Measurements from ENCODE around the gene KCNIP1. TPM values are rescaled to one million over a fixed set of nuclear protein-coding genes. Genes with fewer than 3 reads are reported as not detected.

KCNIP1 gene
- total RNA-seq, 1 experiment from 2014 or later, result not detected

DNA sequence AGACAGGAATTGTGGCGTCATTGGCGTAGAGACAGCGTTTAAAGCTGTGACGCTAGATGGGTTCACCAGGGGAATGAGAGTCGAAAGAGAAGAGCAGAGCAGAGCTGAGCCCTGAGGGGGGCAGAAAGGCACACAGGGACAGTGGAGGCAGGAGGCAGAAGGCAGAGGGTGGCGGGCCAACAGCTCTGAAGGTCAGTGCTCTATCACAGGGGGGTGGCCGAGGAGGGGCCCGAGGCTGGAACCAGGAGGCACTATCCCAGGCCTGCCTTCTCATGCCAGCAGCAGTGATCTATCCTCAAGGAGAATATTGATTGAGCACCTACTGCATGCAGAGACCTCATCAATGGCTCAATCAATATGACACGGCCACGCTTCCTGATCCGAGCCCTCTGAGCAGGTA lies 132.4 kb downstream of the KCNIP1 start:
- POLR2A ChIA-PET, result no interaction called here
- CTCF ChIA-PET, result no interaction called here
- no peak for ATAC-seq
- H3K4me3 ChIP-seq (ENCODE audit: low read depth in 2 of 2, low read length in 2 of 2), result no peak overlapping the region
- H3K9me3 ChIP-seq (ENCODE audit: control insufficient read depth, insufficient read depth, low read depth, low read length), result no peaks in the 10 kb centered on the region
- peaks cover 3% of the 10 kb centered on the region for H3K4me1 ChIP-seq (ENCODE audit: control insufficient read depth, insufficient read depth, low read length)
- in situ Hi-C loops (cut with HindIII; ENCODE audit: low pct_unique_long_range_greater_than_20kb, low sequenced_read_pairs) (no loop called here), intact Hi-C loops (cut with micrococcal nuclease; ENCODE audit: unreplicated experiment) (no loop called here)
- no peaks in the 10 kb centered on the region for H3K36me3 ChIP-seq (ENCODE audit: control insufficient read depth, insufficient read depth, low read length)
- no TSS peak for BruUV-seq (replicated peaks)
- no peak for DNase-seq (ENCODE audit: low read depth, low spot score)
- TF ChIP-seq, protein P1, sequence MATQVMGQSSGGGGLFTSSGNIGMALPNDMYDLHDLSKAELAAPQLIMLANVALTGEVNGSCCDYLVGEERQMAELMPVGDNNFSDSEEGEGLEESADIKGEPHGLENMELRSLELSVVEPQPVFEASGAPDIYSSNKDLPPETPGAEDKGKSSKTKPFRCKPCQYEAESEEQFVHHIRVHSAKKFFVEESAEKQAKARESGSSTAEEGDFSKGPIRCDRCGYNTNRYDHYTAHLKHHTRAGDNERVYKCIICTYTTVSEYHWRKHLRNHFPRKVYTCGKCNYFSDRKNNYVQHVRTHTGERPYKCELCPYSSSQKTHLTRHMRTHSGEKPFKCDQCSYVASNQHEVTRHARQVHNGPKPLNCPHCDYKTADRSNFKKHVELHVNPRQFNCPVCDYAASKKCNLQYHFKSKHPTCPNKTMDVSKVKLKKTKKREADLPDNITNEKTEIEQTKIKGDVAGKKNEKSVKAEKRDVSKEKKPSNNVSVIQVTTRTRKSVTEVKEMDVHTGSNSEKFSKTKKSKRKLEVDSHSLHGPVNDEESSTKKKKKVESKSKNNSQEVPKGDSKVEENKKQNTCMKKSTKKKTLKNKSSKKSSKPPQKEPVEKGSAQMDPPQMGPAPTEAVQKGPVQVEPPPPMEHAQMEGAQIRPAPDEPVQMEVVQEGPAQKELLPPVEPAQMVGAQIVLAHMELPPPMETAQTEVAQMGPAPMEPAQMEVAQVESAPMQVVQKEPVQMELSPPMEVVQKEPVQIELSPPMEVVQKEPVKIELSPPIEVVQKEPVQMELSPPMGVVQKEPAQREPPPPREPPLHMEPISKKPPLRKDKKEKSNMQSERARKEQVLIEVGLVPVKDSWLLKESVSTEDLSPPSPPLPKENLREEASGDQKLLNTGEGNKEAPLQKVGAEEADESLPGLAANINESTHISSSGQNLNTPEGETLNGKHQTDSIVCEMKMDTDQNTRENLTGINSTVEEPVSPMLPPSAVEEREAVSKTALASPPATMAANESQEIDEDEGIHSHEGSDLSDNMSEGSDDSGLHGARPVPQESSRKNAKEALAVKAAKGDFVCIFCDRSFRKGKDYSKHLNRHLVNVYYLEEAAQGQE (IDR thresholded peaks at IDR 0.05; ENCODE audit: insufficient read depth in 1 of 2, low read depth in 2 of 2, low read length in 1 of 2), result no peak
- no peak for TF ChIP-seq SIN3A (IDR thresholded peaks at IDR 0.05; ENCODE audit: borderline replicate concordance, insufficient read depth, low read depth, low read length)
- TF ChIP-seq POLR2AphosphoS5 (IDR thresholded peaks at IDR 0.05; ENCODE audit: low read depth, low read length), result no peak
- TF ChIP-seq TCF7L2 (IDR thresholded peaks at IDR 0.05; ENCODE audit: low read depth, low read length), result no peak
- TF ChIP-seq, protein P2, sequence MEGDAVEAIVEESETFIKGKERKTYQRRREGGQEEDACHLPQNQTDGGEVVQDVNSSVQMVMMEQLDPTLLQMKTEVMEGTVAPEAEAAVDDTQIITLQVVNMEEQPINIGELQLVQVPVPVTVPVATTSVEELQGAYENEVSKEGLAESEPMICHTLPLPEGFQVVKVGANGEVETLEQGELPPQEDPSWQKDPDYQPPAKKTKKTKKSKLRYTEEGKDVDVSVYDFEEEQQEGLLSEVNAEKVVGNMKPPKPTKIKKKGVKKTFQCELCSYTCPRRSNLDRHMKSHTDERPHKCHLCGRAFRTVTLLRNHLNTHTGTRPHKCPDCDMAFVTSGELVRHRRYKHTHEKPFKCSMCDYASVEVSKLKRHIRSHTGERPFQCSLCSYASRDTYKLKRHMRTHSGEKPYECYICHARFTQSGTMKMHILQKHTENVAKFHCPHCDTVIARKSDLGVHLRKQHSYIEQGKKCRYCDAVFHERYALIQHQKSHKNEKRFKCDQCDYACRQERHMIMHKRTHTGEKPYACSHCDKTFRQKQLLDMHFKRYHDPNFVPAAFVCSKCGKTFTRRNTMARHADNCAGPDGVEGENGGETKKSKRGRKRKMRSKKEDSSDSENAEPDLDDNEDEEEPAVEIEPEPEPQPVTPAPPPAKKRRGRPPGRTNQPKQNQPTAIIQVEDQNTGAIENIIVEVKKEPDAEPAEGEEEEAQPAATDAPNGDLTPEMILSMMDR (IDR thresholded peaks at IDR 0.05), result no peak
- no peaks in the 10 kb centered on the region for H3K27me3 ChIP-seq (ENCODE audit: control insufficient read depth, insufficient read depth, low read length)
- no peak overlapping the region for H3K27ac ChIP-seq (ENCODE audit: low read length)

DNA sequence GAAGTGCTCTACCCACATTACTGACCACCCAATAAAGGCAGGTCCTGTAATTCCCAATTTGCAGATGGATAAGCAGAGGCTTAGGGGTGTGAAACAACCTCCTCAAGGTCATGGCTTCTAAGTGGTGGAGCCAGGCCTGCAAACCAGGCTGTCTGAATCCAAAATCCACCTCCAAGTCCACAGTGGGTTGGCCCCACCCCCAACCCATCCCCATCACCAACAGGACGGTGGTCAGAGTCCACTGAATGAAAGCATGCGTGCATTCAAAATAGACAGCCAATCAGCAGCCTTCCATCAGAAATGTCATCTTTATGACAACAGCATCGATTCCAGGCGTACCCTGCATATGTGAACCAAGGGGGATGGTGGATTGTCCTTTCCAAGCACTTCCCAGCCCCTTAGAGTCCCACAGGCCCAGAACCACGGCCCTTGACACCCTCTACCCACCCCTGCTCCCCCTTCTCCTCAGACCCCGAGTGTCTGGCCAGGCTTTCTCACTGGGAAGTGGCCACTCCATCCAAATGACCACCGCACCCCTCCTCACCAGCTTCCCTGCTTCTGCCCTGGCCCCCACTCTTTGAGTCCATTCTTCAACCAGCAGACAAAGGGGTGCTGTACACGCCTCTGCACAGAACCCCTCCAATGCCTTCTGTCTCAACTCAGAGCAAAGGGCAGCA lies 133.1 kb downstream of the KCNIP1 start:
- CTCF ChIA-PET, result no interaction called here
- no peak for TF ChIP-seq TCF7L2 (IDR thresholded peaks at IDR 0.05; ENCODE audit: low read depth, low read length)
- no peak for TF ChIP-seq POLR2AphosphoS5 (IDR thresholded peaks at IDR 0.05; ENCODE audit: low read depth, low read length)
- TF ChIP-seq, protein P2 (IDR thresholded peaks at IDR 0.05), result no peak
- no peak for TF ChIP-seq SIN3A (IDR thresholded peaks at IDR 0.05; ENCODE audit: borderline replicate concordance, insufficient read depth, low read depth, low read length)
- TF ChIP-seq, protein P1 (IDR thresholded peaks at IDR 0.05; ENCODE audit: insufficient read depth in 1 of 2, low read depth in 2 of 2, low read length in 1 of 2), result no peak

More for the DNA sequence above, 133.1 kb downstream of the KCNIP1 start:
- ATAC-seq, result no peak
- no TSS peak for BruUV-seq (replicated peaks)
- no peak for DNase-seq (ENCODE audit: low read depth, low spot score)
- Histone ChIP-seq H3K4me3 (ENCODE audit: low read depth in 2 of 2, low read length in 2 of 2) (no peak overlapping the region), H3K36me3 (ENCODE audit: control insufficient read depth, insufficient read depth, low read length) (no peaks in the 10 kb centered on the region), H3K4me1 (ENCODE audit: control insufficient read depth, insufficient read depth, low read length) (peaks cover 3% of the 10 kb centered on the region), H3K27ac (ENCODE audit: low read length) (no peak overlapping the region), H3K9me3 (ENCODE audit: control insufficient read depth, insufficient read depth, low read depth, low read length) (no peaks in the 10 kb centered on the region), H3K27me3 (ENCODE audit: control insufficient read depth, insufficient read depth, low read length) (no peaks in the 10 kb centered on the region)
- POLR2A ChIA-PET, result no interaction called here
- intact Hi-C loops (cut with micrococcal nuclease; ENCODE audit: unreplicated experiment) (no loop called here), in situ Hi-C loops (cut with HindIII; ENCODE audit: low pct_unique_long_range_greater_than_20kb, low sequenced_read_pairs) (no loop called here)

All from Panc1 (cell line).